ENCODE results near the gene PORCN. TPM values are rescaled to one million over a fixed set of nuclear protein-coding genes. Genes with fewer than 3 reads are reported as not detected.
"Not testable (repeated sequence)": the region's sequence is repeated elsewhere in the genome, so short reads cannot be mapped to it uniquely, and the experiment has no call there.

PORCN gene
- total and polyA plus RNA-seq, 4 donors = 0.70 to 4.9 (median 2.8) TPM

DNA sequence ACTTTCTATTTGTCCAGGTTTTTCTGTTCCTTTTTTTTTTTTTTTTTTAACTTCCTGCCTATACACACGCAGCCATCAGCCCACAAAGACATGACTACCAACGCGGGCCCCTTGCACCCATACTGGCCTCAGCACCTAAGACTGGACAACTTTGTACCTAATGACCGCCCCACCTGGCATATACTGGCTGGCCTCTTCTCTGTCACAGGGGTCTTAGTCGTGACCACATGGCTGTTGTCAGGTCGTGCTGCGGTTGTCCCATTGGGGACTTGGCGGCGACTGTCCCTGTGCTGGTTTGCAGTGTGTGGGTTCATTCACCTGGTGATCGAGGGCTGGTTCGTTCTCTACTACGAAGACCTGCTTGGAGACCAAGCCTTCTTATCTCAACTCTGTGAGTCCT is 14.9 kb downstream of the PORCN start:
- WGBS = 45% methylated on average over 12 of the region's 12 CpGs
- no peaks in the 10 kb centered on the region for H3K9me3 ChIP-seq (ENCODE audit: control insufficient read depth in 4 of 4, low read length in 3 of 4)
- no peak for DNase-seq (ENCODE audit: low spot score)
- TF ChIP-seq, protein P1, sequence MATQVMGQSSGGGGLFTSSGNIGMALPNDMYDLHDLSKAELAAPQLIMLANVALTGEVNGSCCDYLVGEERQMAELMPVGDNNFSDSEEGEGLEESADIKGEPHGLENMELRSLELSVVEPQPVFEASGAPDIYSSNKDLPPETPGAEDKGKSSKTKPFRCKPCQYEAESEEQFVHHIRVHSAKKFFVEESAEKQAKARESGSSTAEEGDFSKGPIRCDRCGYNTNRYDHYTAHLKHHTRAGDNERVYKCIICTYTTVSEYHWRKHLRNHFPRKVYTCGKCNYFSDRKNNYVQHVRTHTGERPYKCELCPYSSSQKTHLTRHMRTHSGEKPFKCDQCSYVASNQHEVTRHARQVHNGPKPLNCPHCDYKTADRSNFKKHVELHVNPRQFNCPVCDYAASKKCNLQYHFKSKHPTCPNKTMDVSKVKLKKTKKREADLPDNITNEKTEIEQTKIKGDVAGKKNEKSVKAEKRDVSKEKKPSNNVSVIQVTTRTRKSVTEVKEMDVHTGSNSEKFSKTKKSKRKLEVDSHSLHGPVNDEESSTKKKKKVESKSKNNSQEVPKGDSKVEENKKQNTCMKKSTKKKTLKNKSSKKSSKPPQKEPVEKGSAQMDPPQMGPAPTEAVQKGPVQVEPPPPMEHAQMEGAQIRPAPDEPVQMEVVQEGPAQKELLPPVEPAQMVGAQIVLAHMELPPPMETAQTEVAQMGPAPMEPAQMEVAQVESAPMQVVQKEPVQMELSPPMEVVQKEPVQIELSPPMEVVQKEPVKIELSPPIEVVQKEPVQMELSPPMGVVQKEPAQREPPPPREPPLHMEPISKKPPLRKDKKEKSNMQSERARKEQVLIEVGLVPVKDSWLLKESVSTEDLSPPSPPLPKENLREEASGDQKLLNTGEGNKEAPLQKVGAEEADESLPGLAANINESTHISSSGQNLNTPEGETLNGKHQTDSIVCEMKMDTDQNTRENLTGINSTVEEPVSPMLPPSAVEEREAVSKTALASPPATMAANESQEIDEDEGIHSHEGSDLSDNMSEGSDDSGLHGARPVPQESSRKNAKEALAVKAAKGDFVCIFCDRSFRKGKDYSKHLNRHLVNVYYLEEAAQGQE (IDR thresholded peaks at IDR 0.05) = no peak
- TF ChIP-seq FOXA2 (IDR thresholded peaks at IDR 0.05) = no peak
- H3K9ac ChIP-seq (ENCODE audit: low read depth in 1 of 2, low read length in 2 of 2) = no peak overlapping the region
- no peak overlapping the region for H3K27ac ChIP-seq (ENCODE audit: low read depth in 1 of 2, low read length in 2 of 2)
- peaks cover 4 to 23% (median 13%) of the 10 kb centered on the region in 4 donors for H3K36me3 ChIP-seq (ENCODE audit: control insufficient read depth in 4 of 4, insufficient read depth in 3 of 4, low read depth in 1 of 4, low read length in 3 of 4)
- no peaks in the 10 kb centered on the region for H3K27me3 ChIP-seq (ENCODE audit: control insufficient read depth in 4 of 4, insufficient read depth in 4 of 4, low read length in 3 of 4)
- H3K4me1 ChIP-seq (ENCODE audit: control insufficient read depth in 4 of 4, insufficient read depth in 4 of 4, low read length in 3 of 4) = peaks cover 0 to 8% (median 5%) of the 10 kb centered on the region in 4 donors
- H3K4me3 ChIP-seq (ENCODE audit: low read depth in 1 of 3, low read length in 3 of 3) = peak overlapping the region in 1 of 3 donors; percentile 14

DNA sequence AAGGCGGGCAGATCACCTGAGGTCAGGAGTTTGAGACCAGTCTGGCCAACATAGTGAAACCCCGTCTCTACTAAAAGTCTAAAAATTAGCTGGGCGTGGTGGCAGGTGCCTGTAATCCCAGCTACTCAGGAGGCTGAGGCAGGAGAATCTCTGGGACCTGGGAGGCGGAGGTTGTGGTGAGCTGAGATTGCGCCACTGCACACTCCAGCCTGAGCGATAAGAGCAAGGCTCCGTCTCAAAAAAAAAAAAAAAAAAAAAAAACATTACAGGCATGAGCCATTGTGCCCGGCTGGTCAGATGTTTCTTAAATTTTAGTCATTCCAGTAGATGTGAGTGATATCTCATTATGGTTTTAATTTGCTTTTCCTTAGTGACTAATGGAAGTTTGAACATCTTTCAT is 17.1 kb downstream of the PORCN start:
- H3K4me3 ChIP-seq (ENCODE audit: low read depth in 1 of 3, low read length in 3 of 3); DNase-seq (ENCODE audit: low spot score); H3K9ac ChIP-seq (ENCODE audit: low read depth in 1 of 2, low read length in 2 of 2); H3K9me3 ChIP-seq (ENCODE audit: control insufficient read depth in 4 of 4, low read length in 3 of 4); H3K4me1 ChIP-seq (ENCODE audit: control insufficient read depth in 4 of 4, insufficient read depth in 4 of 4, low read length in 3 of 4); H3K27ac ChIP-seq (ENCODE audit: low read depth in 1 of 2, low read length in 2 of 2); H3K27me3 ChIP-seq (ENCODE audit: control insufficient read depth in 4 of 4, insufficient read depth in 4 of 4, low read length in 3 of 4): not testable (repeated sequence)
- peaks cover 4 to 25% (median 15%) of the 10 kb centered on the region in 4 donors for H3K36me3 ChIP-seq (ENCODE audit: control insufficient read depth in 4 of 4, insufficient read depth in 3 of 4, low read depth in 1 of 4, low read length in 3 of 4)
- 88% methylated on average over 8 of the region's 8 CpGs for WGBS

DNA sequence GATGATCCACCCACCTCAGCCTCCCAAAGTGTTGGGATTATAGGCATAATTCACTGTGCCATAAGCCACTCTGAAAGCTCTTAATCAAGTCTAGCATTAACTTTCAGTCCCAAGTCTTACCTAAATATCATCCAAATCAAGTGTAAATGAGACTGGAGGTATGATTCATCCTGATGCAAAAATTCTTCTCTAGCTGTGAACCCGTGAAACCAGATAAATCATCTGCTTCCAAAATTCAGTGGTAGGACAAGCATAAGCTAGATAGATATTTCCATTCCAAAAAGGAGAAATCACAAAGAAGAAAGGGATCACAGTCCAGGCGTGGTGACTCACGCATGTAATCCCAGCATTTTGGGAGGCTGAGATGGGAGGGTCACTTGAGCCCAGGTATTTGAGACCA is 21.9 kb downstream of the PORCN start:
- Histone ChIP-seq H3K4me1 (ENCODE audit: control insufficient read depth in 4 of 4, insufficient read depth in 4 of 4, low read length in 3 of 4) (no peaks in the 10 kb centered on the region), H3K9ac (ENCODE audit: low read depth in 1 of 2, low read length in 2 of 2) (no peak overlapping the region)
- 95% methylated on average over 3 of the region's 3 CpGs for WGBS

More for the DNA sequence above, 21.9 kb downstream of the PORCN start:
- H3K36me3 ChIP-seq (ENCODE audit: control insufficient read depth in 4 of 4, insufficient read depth in 3 of 4, low read depth in 1 of 4, low read length in 3 of 4) = peaks cover 4 to 25% (median 15%) of the 10 kb centered on the region in 4 donors
- H3K4me3 ChIP-seq (ENCODE audit: low read depth in 1 of 3, low read length in 3 of 3) = no peak overlapping the region
- no peak for DNase-seq (ENCODE audit: low spot score)
- no peak overlapping the region for H3K27ac ChIP-seq (ENCODE audit: low read depth in 1 of 2, low read length in 2 of 2)
- TF ChIP-seq RAD21 (IDR thresholded peaks at IDR 0.05) (no peak), HNF4A (conservative IDR thresholded peaks at IDR 0.05) (no peak), NR2F2 (IDR thresholded peaks at IDR 0.05) (no peak), TAF1 (conservative IDR thresholded peaks at IDR 0.05) (no peak), FOXA1 (IDR thresholded peaks at IDR 0.05) (no peak), JUND (IDR thresholded peaks at IDR 0.05) (no peak), YY1 (IDR thresholded peaks at IDR 0.05) (no peak), SP1 (IDR thresholded peaks at IDR 0.05) (no peak), FOXA2 (IDR thresholded peaks at IDR 0.05) (no peak), HNF4G (IDR thresholded peaks at IDR 0.05) (no peak), EGR1 (IDR thresholded peaks at IDR 0.05; ENCODE audit: low read depth in 2 of 2) (no peak), RXRA (IDR thresholded peaks at IDR 0.05) (no peak)
- TF ChIP-seq, protein P2, sequence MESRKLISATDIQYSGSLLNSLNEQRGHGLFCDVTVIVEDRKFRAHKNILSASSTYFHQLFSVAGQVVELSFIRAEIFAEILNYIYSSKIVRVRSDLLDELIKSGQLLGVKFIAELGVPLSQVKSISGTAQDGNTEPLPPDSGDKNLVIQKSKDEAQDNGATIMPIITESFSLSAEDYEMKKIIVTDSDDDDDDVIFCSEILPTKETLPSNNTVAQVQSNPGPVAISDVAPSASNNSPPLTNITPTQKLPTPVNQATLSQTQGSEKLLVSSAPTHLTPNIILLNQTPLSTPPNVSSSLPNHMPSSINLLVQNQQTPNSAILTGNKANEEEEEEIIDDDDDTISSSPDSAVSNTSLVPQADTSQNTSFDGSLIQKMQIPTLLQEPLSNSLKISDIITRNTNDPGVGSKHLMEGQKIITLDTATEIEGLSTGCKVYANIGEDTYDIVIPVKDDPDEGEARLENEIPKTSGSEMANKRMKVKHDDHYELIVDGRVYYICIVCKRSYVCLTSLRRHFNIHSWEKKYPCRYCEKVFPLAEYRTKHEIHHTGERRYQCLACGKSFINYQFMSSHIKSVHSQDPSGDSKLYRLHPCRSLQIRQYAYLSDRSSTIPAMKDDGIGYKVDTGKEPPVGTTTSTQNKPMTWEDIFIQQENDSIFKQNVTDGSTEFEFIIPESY (IDR thresholded peaks at IDR 0.05) = no peak
- TF ChIP-seq, protein P1 (IDR thresholded peaks at IDR 0.05) = no peak
- TF ChIP-seq, protein P3, sequence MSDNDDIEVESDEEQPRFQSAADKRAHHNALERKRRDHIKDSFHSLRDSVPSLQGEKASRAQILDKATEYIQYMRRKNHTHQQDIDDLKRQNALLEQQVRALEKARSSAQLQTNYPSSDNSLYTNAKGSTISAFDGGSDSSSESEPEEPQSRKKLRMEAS (IDR thresholded peaks at IDR 0.05) = no peak
- TF ChIP-seq, protein P4, sequence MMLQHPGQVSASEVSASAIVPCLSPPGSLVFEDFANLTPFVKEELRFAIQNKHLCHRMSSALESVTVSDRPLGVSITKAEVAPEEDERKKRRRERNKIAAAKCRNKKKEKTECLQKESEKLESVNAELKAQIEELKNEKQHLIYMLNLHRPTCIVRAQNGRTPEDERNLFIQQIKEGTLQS (IDR thresholded peaks at IDR 0.05) = no peak
- no peaks in the 10 kb centered on the region for H3K27me3 ChIP-seq (ENCODE audit: control insufficient read depth in 4 of 4, insufficient read depth in 4 of 4, low read length in 3 of 4)
- no peaks in the 10 kb centered on the region for H3K9me3 ChIP-seq (ENCODE audit: control insufficient read depth in 4 of 4, low read length in 3 of 4)

All from liver (tissue), 9 donors.